HL-60 (cell line): ENCODE measurements around the gene ANO10.
"Not testable (repeated sequence)": the region's sequence is repeated elsewhere in the genome, so short reads cannot be mapped to it uniquely, and the experiment has no call there.

Source experiments
- DNase-seq, 2 experiments: peaks; one replicate each; pipeline ENCODE4 v3.0.0-alpha.2; 2010 to 2020; ENCODE audit warnings: low read depth in 1 of 2, low spot score in 1 of 2
- H3K27ac ChIP-seq: fragments of 250-450 bp; sonication (Bioruptor Pico); replicated peaks from 2 replicates; pipeline ENCODE4 v1.5.1; 2020; ENCODE audit warnings: mild to moderate bottlenecking, moderate library complexity
- H3K27me3 ChIP-seq: fragments of 250-450 bp; sonication (Bioruptor Pico); 2 replicates; pipeline ENCODE4 v1.5.1; 2021; ENCODE audit warnings: mild to moderate bottlenecking, moderate library complexity; ENCODE audit not compliant: insufficient read depth, poor library complexity, severe bottlenecking
- H3K4me3 ChIP-seq: replicated peaks from 2 replicates; pipeline ENCODE4 v1.5.1; 2011; ENCODE audit warnings: mild to moderate bottlenecking, control low read depth, low read length; ENCODE audit not compliant: insufficient read depth
- CTCF ChIP-seq: IDR thresholded peaks from one replicate; pipeline ENCODE4 v1.5.1; 2011; ENCODE audit warnings: low read length, control low read depth, inconsistent platforms; ENCODE audit not compliant: insufficient read depth
- GABPA ChIP-seq: IDR thresholded peaks from 2 replicates; pipeline ENCODE4 v1.6.1; 2012; ENCODE audit warnings: low read depth
- POLR2AphosphoS5 ChIP-seq: IDR thresholded peaks from 2 replicates; pipeline ENCODE4 v1.6.1; 2012; ENCODE audit warnings: low read depth
- REST ChIP-seq: IDR thresholded peaks from 2 replicates; pipeline ENCODE4 v1.6.1; 2012; ENCODE audit warnings: low read depth; ENCODE audit not compliant: insufficient replicate concordance
- SPI1 ChIP-seq: IDR thresholded peaks from 2 replicates; pipeline ENCODE4 v1.6.1; 2012; ENCODE audit warnings: low read depth, mild to moderate bottlenecking, borderline replicate concordance
- long read RNA-seq: library from polyadenylated mRNA; unstranded; transcript quantifications from one replicate; pipeline ENCODE4 v2.0.0, GENCODE V29; 2020

The ANO10 gene
- long read RNA-seq, transcript ANO10-201 (13 exons, 3,212 nt) = major isoform, 23 of 43 reads
- long read RNA-seq, partial matches to known transcripts = 5 of 43 reads
- long read RNA-seq, other reads (novel, unspliced or antisense) = 12 of 43 reads

GRCh38 chr3:43621656-43622432 lies at the start of gene ANO10:
Gene ANO10 (minus strand): TSS chr3:43622011. CDS start chr3:43605852, 16,159 bp downstream.
- TF ChIP-seq GABPA (no peak), SPI1 (no peak), POLR2AphosphoS5 (peak; percentile 49; the same call in 1 of the 2 replicates), REST (no peak), CTCF (no peak)
- peak within 1 kb of the TSS; percentile 93 for H3K4me3 ChIP-seq
- H3K27ac ChIP-seq = peak within 1 kb of the TSS; percentile 53
- DNase-seq = peak; percentile 93 to 97
- no peaks in the 10 kb centered on the region for H3K27me3 ChIP-seq

GRCh38 chr3:43670635-43671522 lies 49.1 kb upstream of the ANO10 start:
- no peaks in the 10 kb centered on the region for H3K27me3 ChIP-seq
- no peak overlapping the region for H3K4me3 ChIP-seq
- TF ChIP-seq POLR2AphosphoS5 (no peak), CTCF (no peak), GABPA (no peak), REST (no peak)
- no peak overlapping the region for H3K27ac ChIP-seq
- DNase-seq = no peak

GRCh38 chr3:43665011-43665410 lies 43.2 kb upstream of the ANO10 start:
- H3K4me3 ChIP-seq = not testable (repeated sequence)

GRCh38 chr3:43661376-43661775 lies 39.6 kb upstream of the ANO10 start:
- DNase-seq, H3K27me3 ChIP-seq, H3K4me3 ChIP-seq, H3K27ac ChIP-seq: not testable (repeated sequence)

More at GRCh38 chr3:43665011-43665410, 43.2 kb upstream of the ANO10 start:
- H3K27me3 ChIP-seq, H3K27ac ChIP-seq, DNase-seq: not testable (repeated sequence)
